Endothelial cell (in vitro differentiated cells): Measurements from ENCODE around the gene AMTN. TPM values are rescaled to one million over a fixed set of nuclear protein-coding genes. Genes with fewer than 3 reads are reported as not detected.

ENCODE experiments used
- DNase-seq: peaks from one replicate; pipeline ENCODE4 v3.0.0; 2021; ENCODE audit warnings: low spot score
- H3K27ac Mint-ChIP-seq: one replicate; pipeline ENCODE4 v1.8.0; 2021; ENCODE audit warnings: mixed read lengths, inconsistent platforms; ENCODE audit not compliant: unreplicated experiment
- H3K27me3 Mint-ChIP-seq: one replicate; pipeline ENCODE4 v1.8.0; 2021; ENCODE audit warnings: mild to moderate bottlenecking, moderate library complexity, mixed read lengths, inconsistent platforms; ENCODE audit not compliant: unreplicated experiment
- H3K36me3 Mint-ChIP-seq: one replicate; pipeline ENCODE4 v1.8.0; 2021; ENCODE audit warnings: mild to moderate bottlenecking, low read depth, mixed read lengths, inconsistent platforms; ENCODE audit not compliant: unreplicated experiment
- H3K4me1 Mint-ChIP-seq: one replicate; pipeline ENCODE4 v1.8.0; 2021; ENCODE audit warnings: mild to moderate bottlenecking, mixed read lengths, inconsistent platforms; ENCODE audit not compliant: unreplicated experiment
- H3K4me3 Mint-ChIP-seq: one replicate; pipeline ENCODE4 v1.8.0; 2021; ENCODE audit warnings: mild to moderate bottlenecking, mixed read lengths, inconsistent platforms; ENCODE audit not compliant: unreplicated experiment
- H3K9me3 Mint-ChIP-seq: one replicate; pipeline ENCODE4 v1.8.0; 2021; ENCODE audit warnings: mixed read lengths, inconsistent platforms; ENCODE audit not compliant: unreplicated experiment
- CTCF ChIP-seq: fragments of 200-600 bp; sonication (generic); IDR thresholded peaks from one replicate; pipeline ENCODE4 v1.5.0; 2021; ENCODE audit warnings: antibody characterized with exemption; ENCODE audit not compliant: unreplicated experiment
- total RNA-seq: library from RNA; stranded (reverse); fragmentation: NEBNext Ultra II Directional; extraction: Animal tissue kit (Norgen Biotek cat#: 25700); gene quantifications from one replicate; pipeline ENCODE4 v1.2.1, GENCODE V29; 2021; ENCODE audit not compliant: unreplicated experiment

The AMTN gene
- total RNA-seq, 1 donor from 2014 or later, result not detected

GRCh38 chr4:70559211-70559830 is 41.0 kb downstream of the AMTN start:
- Mint-ChIP-seq H3K4me1 (no peaks in the 10 kb centered on the region), H3K27me3 (no peaks in the 10 kb centered on the region), H3K36me3 (no peaks in the 10 kb centered on the region), H3K4me3 (no peak overlapping the region), H3K9me3 (no peaks in the 10 kb centered on the region), H3K27ac (no peak overlapping the region)
- peak; percentile 56 for DNase-seq
- peak; percentile 63 for TF ChIP-seq CTCF

- no peak for DNase-seq
- Mint-ChIP-seq H3K4me3 (no peak overlapping the region), H3K27ac (no peak overlapping the region), H3K36me3 (no peaks in the 10 kb centered on the region), H3K9me3 (no peaks in the 10 kb centered on the region), H3K27me3 (no peaks in the 10 kb centered on the region), H3K4me1 (no peaks in the 10 kb centered on the region)
- TF ChIP-seq CTCF, result no peak
Observed at GRCh38 chr4:70559924-70560323, 41.6 kb downstream of the AMTN start.

- no peak for TF ChIP-seq CTCF
- no peak for DNase-seq
- Mint-ChIP-seq H3K27ac (no peak overlapping the region), H3K27me3 (no peaks in the 10 kb centered on the region), H3K4me3 (no peak overlapping the region), H3K36me3 (no peaks in the 10 kb centered on the region), H3K4me1 (no peaks in the 10 kb centered on the region), H3K9me3 (no peaks in the 10 kb centered on the region)
Observed at GRCh38 chr4:70564033-70564432, 45.7 kb downstream of the AMTN start.

GRCh38 chr4:70570796-70571195 is 52.4 kb downstream of the AMTN start:
- no peak overlapping the region for H3K27ac Mint-ChIP-seq
- no peak for DNase-seq
- TF ChIP-seq CTCF, result no peak
- no peaks in the 10 kb centered on the region for H3K36me3 Mint-ChIP-seq
- peaks cover 4% of the 10 kb centered on the region for H3K27me3 Mint-ChIP-seq
- no peaks in the 10 kb centered on the region for H3K9me3 Mint-ChIP-seq
- H3K4me1 Mint-ChIP-seq, result no peaks in the 10 kb centered on the region
- no peak overlapping the region for H3K4me3 Mint-ChIP-seq

- Mint-ChIP-seq H3K36me3 (no peaks in the 10 kb centered on the region), H3K27ac (no peak overlapping the region), H3K4me1 (no peaks in the 10 kb centered on the region), H3K4me3 (no peak overlapping the region), H3K27me3 (peaks cover 4% of the 10 kb centered on the region), H3K9me3 (no peaks in the 10 kb centered on the region)
- TF ChIP-seq CTCF, result no peak
- no peak for DNase-seq
Observed at GRCh38 chr4:70571772-70572171, 53.4 kb downstream of the AMTN start.
